Measurements from ENCODE around the gene TSPAN15. TPM values are rescaled to one million over a fixed set of nuclear protein-coding genes. Genes with fewer than 3 reads are reported as not detected.
A peak's percentile ranks its signal among the peaks of the same experiment; 100 is the strongest.

TSPAN15 gene
- total and polyA plus RNA-seq, 2 of the 4 experiments (the other 2 are of a cell fraction) = 0.48 TPM; not detected in 1

DNA sequence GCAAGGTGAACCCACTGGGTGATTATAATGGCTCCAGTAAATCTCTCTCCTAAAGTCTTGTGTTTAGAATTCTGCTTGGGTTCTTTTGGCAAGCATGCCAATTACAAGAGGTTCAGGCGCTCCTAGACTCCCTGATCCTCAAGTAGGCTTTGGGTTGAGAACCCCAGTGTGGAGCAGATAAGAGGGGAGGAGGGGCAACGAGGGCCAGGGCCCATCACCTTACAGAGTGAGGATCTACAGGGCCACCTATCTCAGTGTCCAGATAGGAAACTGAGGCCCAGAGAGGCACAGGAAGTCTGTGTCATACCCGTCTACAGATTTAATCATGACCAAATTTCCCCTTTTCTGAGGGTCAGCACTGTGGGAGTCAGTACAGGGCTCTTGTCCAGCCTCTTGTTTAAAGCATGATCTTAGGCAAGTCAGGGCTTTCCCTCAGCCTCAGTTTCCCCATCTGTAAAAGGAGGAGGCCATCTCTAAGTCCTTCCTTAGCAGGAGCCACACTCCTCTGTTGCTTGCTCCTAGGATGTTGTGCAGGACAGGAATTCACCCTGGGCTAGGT, 39.0 kb upstream of the TSPAN15 start:
- peak overlapping the region; percentile 1 for H2AK9ac ChIP-seq (replicated peaks; ENCODE audit: low read depth, low read length, poor library complexity)
- H3K4me3 ChIP-seq (ENCODE audit: insufficient read depth, low read depth, low read length) = no peak overlapping the region
- H3K9me3 ChIP-seq (ENCODE audit: control insufficient read depth, insufficient read depth, low read length) = no peaks in the 10 kb centered on the region
- H2BK15ac ChIP-seq (ENCODE audit: low read depth, low read length) = no peak overlapping the region
- ATAC-seq (ENCODE audit: low read depth) (no peak), DNase-seq (no peak)
- no peak overlapping the region for H4K5ac ChIP-seq (ENCODE audit: low read depth, low read length)
- no peak overlapping the region for H3K23ac ChIP-seq (ENCODE audit: low read depth, low read length)
- H2BK5ac ChIP-seq (ENCODE audit: low read depth, low read length, poor library complexity, severe bottlenecking) = no peak overlapping the region
- no peak overlapping the region for H4K91ac ChIP-seq (ENCODE audit: insufficient read depth, low read depth, low read length)
- no peaks in the 10 kb centered on the region for H3K36me3 ChIP-seq (ENCODE audit: control insufficient read depth, insufficient read depth, low read length)
- H2BK20ac ChIP-seq (ENCODE audit: low read depth, low read length) = no peak overlapping the region
- ChIA-PET CTCF (no interaction called here), POLR2A (ENCODE audit: unreplicated experiment) (no interaction called here)
- H2AFZ ChIP-seq (replicated peaks; ENCODE audit: low read length, poor library complexity) = no peak overlapping the region
- H3K79me1 ChIP-seq (ENCODE audit: low read depth in 1 of 2, low read length in 2 of 2) = no peaks in the 10 kb centered on the region
- intact Hi-C loops (cut with micrococcal nuclease) (loop anchor here (5.0 to 10.0 kb wide), 2 partner anchors 405 to 628 kb away; no protein-coding TSS in a partner anchor), dilution Hi-C loops (cut with HindIII; ENCODE audit: low sequenced_read_pairs, unreplicated experiment) (no loop called here), in situ Hi-C loops (cut with MboI; ENCODE audit: low sequenced_read_pairs) (loop anchor here (10.0 kb wide), 1 partner anchor 408 kb away; no protein-coding TSS in a partner anchor)
- H3K18ac ChIP-seq (ENCODE audit: low read depth, low read length) = no peak overlapping the region
- no peak overlapping the region for H2BK120ac ChIP-seq (ENCODE audit: low read depth, low read length)
- no peaks in the 10 kb centered on the region for H4K20me1 ChIP-seq (ENCODE audit: insufficient read depth, low read length)
- no peak overlapping the region for H3K9ac ChIP-seq (ENCODE audit: low read depth, low read length)
- no TSS peak for BruUV-seq (replicated peaks)
- no peak overlapping the region for H3K4ac ChIP-seq (ENCODE audit: low read depth, low read length)
- H3K9me1 ChIP-seq (ENCODE audit: insufficient read depth, low read length) = peaks cover 4% of the 10 kb centered on the region; the same call in 1 of the 2 replicates
- no peak overlapping the region for H3K56ac ChIP-seq (ENCODE audit: extremely low read depth, insufficient read depth, low read length)
- no peak overlapping the region for H3K14ac ChIP-seq (replicated peaks; ENCODE audit: low read depth, low read length)
- TF ChIP-seq CHD1 (IDR thresholded peaks at IDR 0.05; ENCODE audit: low read depth, low read length) (no peak), MAFK (IDR thresholded peaks at IDR 0.05; ENCODE audit: low read depth, low read length) (no peak), MAZ (IDR thresholded peaks at IDR 0.05; ENCODE audit: borderline replicate concordance, low read depth, low read length) (no peak)
- TF ChIP-seq, protein P1, sequence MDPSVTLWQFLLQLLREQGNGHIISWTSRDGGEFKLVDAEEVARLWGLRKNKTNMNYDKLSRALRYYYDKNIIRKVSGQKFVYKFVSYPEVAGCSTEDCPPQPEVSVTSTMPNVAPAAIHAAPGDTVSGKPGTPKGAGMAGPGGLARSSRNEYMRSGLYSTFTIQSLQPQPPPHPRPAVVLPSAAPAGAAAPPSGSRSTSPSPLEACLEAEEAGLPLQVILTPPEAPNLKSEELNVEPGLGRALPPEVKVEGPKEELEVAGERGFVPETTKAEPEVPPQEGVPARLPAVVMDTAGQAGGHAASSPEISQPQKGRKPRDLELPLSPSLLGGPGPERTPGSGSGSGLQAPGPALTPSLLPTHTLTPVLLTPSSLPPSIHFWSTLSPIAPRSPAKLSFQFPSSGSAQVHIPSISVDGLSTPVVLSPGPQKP (IDR thresholded peaks at IDR 0.05; ENCODE audit: borderline replicate concordance, low read depth, low read length) = no peak
- TF ChIP-seq, protein P2, sequence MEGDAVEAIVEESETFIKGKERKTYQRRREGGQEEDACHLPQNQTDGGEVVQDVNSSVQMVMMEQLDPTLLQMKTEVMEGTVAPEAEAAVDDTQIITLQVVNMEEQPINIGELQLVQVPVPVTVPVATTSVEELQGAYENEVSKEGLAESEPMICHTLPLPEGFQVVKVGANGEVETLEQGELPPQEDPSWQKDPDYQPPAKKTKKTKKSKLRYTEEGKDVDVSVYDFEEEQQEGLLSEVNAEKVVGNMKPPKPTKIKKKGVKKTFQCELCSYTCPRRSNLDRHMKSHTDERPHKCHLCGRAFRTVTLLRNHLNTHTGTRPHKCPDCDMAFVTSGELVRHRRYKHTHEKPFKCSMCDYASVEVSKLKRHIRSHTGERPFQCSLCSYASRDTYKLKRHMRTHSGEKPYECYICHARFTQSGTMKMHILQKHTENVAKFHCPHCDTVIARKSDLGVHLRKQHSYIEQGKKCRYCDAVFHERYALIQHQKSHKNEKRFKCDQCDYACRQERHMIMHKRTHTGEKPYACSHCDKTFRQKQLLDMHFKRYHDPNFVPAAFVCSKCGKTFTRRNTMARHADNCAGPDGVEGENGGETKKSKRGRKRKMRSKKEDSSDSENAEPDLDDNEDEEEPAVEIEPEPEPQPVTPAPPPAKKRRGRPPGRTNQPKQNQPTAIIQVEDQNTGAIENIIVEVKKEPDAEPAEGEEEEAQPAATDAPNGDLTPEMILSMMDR (conservative IDR thresholded peaks at IDR 0.05; ENCODE audit: low read depth, low read length) = no peak
- no peak overlapping the region for H4K8ac ChIP-seq (ENCODE audit: low read depth in 2 of 2, low read length in 2 of 2)
- WGBS, 2 experiments (ENCODE audit: extremely low coverage in 2 of 2, insufficient read length in 1 of 2) = 80% methylated on average over 1 of the region's 3 CpGs; no CpG with 5 or more reads in 1 of the 2 experiments
- H3K4me1 ChIP-seq (ENCODE audit: control insufficient read depth, insufficient read depth, low read length) = no peaks in the 10 kb centered on the region; the same call in 1 of the 2 replicates
- peaks cover 16% of the 10 kb centered on the region; the same call in 1 of the 2 replicates for H3K27me3 ChIP-seq (ENCODE audit: control insufficient read depth, insufficient read depth, low read length)
- no peak overlapping the region for H2AK5ac ChIP-seq (ENCODE audit: low read depth, low read length)
- no peak overlapping the region for H3K27ac ChIP-seq (ENCODE audit: insufficient read depth, low read length)
- H3K4me2 ChIP-seq (ENCODE audit: low read depth, low read length) = no peak overlapping the region
